ENCODE data around the gene SMG7.

GRCh38 chr1:183565261-183565660 is 93.0 kb downstream of the SMG7 start:
- TF ChIP-seq, protein P1, sequence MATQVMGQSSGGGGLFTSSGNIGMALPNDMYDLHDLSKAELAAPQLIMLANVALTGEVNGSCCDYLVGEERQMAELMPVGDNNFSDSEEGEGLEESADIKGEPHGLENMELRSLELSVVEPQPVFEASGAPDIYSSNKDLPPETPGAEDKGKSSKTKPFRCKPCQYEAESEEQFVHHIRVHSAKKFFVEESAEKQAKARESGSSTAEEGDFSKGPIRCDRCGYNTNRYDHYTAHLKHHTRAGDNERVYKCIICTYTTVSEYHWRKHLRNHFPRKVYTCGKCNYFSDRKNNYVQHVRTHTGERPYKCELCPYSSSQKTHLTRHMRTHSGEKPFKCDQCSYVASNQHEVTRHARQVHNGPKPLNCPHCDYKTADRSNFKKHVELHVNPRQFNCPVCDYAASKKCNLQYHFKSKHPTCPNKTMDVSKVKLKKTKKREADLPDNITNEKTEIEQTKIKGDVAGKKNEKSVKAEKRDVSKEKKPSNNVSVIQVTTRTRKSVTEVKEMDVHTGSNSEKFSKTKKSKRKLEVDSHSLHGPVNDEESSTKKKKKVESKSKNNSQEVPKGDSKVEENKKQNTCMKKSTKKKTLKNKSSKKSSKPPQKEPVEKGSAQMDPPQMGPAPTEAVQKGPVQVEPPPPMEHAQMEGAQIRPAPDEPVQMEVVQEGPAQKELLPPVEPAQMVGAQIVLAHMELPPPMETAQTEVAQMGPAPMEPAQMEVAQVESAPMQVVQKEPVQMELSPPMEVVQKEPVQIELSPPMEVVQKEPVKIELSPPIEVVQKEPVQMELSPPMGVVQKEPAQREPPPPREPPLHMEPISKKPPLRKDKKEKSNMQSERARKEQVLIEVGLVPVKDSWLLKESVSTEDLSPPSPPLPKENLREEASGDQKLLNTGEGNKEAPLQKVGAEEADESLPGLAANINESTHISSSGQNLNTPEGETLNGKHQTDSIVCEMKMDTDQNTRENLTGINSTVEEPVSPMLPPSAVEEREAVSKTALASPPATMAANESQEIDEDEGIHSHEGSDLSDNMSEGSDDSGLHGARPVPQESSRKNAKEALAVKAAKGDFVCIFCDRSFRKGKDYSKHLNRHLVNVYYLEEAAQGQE (IDR thresholded peaks at IDR 0.05; ENCODE audit: insufficient read depth in 1 of 2, low read depth in 2 of 2, low read length in 2 of 2), result no peak
- no peak for TF ChIP-seq POLR2AphosphoS5 (IDR thresholded peaks at IDR 0.05; ENCODE audit: low read depth, low read length)
- no peak for TF ChIP-seq TAF1 (IDR thresholded peaks at IDR 0.05; ENCODE audit: borderline replicate concordance, insufficient read depth, low read length)
